NCI-H460 (cell line): ENCODE results near the gene SYT12. TPM values are rescaled to one million over a fixed set of nuclear protein-coding genes. Genes with fewer than 3 reads are reported as not detected.
"Not testable (repeated sequence)": the region's sequence is repeated elsewhere in the genome, so short reads cannot be mapped to it uniquely, and the experiment has no call there.

Experiments
- DNase-seq: peaks from one replicate; pipeline ENCODE4 v3.0.0-alpha.2; 2016; ENCODE audit warnings: low read depth; ENCODE audit errors: extremely low read depth
- total RNA-seq: library from RNA; depleted of rRNA; stranded (reverse); fragments of >200 nt; shearing (Covaris generic); gene quantifications from 2 replicates; pipeline ENCODE4 v1.2.3, GENCODE V29; 2014

SYT12 gene
- total RNA-seq, 1 experiment from 2014 or later = 0.32 TPM

- DNase-seq = no peak
Measured at GRCh38 chr11:66992041-66992440, 30.9 kb upstream of the SYT12 start.

GRCh38 chr11:66996609-66997273 is 26.2 kb upstream of the SYT12 start:
- DNase-seq = no peak

- no peak for DNase-seq
Measured at GRCh38 chr11:66999555-66999954, 23.4 kb upstream of the SYT12 start.

GRCh38 chr11:67001332-67001731 is 21.6 kb upstream of the SYT12 start:
- no peak for DNase-seq

GRCh38 chr11:67002297-67002913 is 20.5 kb upstream of the SYT12 start:
- no peak for DNase-seq

GRCh38 chr11:67002921-67003411 is 20.0 kb upstream of the SYT12 start:
- DNase-seq = no peak

GRCh38 chr11:67005200-67005599 is 17.7 kb upstream of the SYT12 start:
- not testable (repeated sequence) for DNase-seq

GRCh38 chr11:67006029-67006884 is 16.7 kb upstream of the SYT12 start:
- peak; percentile 61 for DNase-seq

GRCh38 chr11:67007126-67007525 is 15.8 kb upstream of the SYT12 start:
- DNase-seq = no peak

GRCh38 chr11:67010296-67010905 is 12.5 kb upstream of the SYT12 start:
- DNase-seq = no peak

GRCh38 chr11:67013511-67014045 is 9.4 kb upstream of the SYT12 start:
- no peak for DNase-seq

GRCh38 chr11:67014343-67014742 is 8.6 kb upstream of the SYT12 start:
- DNase-seq = no peak

GRCh38 chr11:67015048-67015447 is 7.9 kb upstream of the SYT12 start:
- no peak for DNase-seq

- DNase-seq = no peak
Measured at GRCh38 chr11:67016550-67016949, 6.4 kb upstream of the SYT12 start.

GRCh38 chr11:67020949-67021348 is 2.0 kb upstream of the SYT12 start:
- DNase-seq = no peak

- DNase-seq = no peak
Measured at GRCh38 chr11:67022341-67022933, 497 bp upstream of the SYT12 start.

- no peak for DNase-seq
Measured at GRCh38 chr11:67023957-67024353, 1.0 kb downstream of the SYT12 start.

GRCh38 chr11:67024410-67024809 is 1.5 kb downstream of the SYT12 start:
- no peak for DNase-seq

GRCh38 chr11:67024966-67025365 is 2.0 kb downstream of the SYT12 start:
- no peak for DNase-seq

GRCh38 chr11:67025750-67026149 is 2.8 kb downstream of the SYT12 start:
- DNase-seq = no peak
